NT2/D1 (cell line): ENCODE data around the gene COPRS.

Experiments
- YY1 ChIP-seq: IDR thresholded peaks from 2 replicates; pipeline ENCODE4 v1.6.1; 2011; ENCODE audit not compliant: insufficient read length, insufficient read depth
- ZNF274 ChIP-seq: IDR thresholded peaks from 2 replicates; pipeline ENCODE4 v1.6.1; 2011; ENCODE audit warnings: mild to moderate bottlenecking, low read depth, low read length

GRCh38 chr17:31888124-31888523, 29.1 kb upstream of the COPRS start:
- TF ChIP-seq ZNF274 = no peak
- no peak for TF ChIP-seq YY1
